Measurements from ENCODE around the gene CBX2. TPM values are rescaled to one million over a fixed set of nuclear protein-coding genes. Genes with fewer than 3 reads are reported as not detected.
"Not testable (repeated sequence)": the region's sequence is repeated elsewhere in the genome, so short reads cannot be mapped to it uniquely, and the experiment has no call there.

Gene CBX2
- total RNA-seq, 2 donors from 2014 or later = 0.95 to 2.1 TPM

- H3K27ac Mint-ChIP-seq = no peak overlapping the region
- peaks cover 27% of the 10 kb centered on the region in 2 donors for H3K27me3 Mint-ChIP-seq
- H3K4me3 Mint-ChIP-seq = no peak overlapping the region
- ATAC-seq (peak in 1 of 2 donors; percentile 34), DNase-seq (ENCODE audit: low spot score) (no peak)
- H3K36me3 Mint-ChIP-seq = no peaks in the 10 kb centered on the region
- no peaks in the 10 kb centered on the region for H3K4me1 Mint-ChIP-seq (ENCODE audit: low read depth in 2 of 2)
- H3K9me3 Mint-ChIP-seq = no peaks in the 10 kb centered on the region
These were observed 8.1 kb upstream of the CBX2 start for GRCh38 chr17:79769570-79770506.

- Mint-ChIP-seq H3K9me3 (no peaks in the 10 kb centered on the region), H3K36me3 (no peaks in the 10 kb centered on the region), H3K4me1 (ENCODE audit: low read depth in 2 of 2) (no peaks in the 10 kb centered on the region), H3K27ac (no peak overlapping the region), H3K4me3 (no peak overlapping the region), H3K27me3 (peaks cover 30 to 40% of the 10 kb centered on the region in 2 donors)
- DNase-seq (ENCODE audit: low spot score) = no peak
- ATAC-seq = no peak
These were observed 6.7 kb upstream of the CBX2 start for GRCh38 chr17:79771276-79771675.

DNA sequence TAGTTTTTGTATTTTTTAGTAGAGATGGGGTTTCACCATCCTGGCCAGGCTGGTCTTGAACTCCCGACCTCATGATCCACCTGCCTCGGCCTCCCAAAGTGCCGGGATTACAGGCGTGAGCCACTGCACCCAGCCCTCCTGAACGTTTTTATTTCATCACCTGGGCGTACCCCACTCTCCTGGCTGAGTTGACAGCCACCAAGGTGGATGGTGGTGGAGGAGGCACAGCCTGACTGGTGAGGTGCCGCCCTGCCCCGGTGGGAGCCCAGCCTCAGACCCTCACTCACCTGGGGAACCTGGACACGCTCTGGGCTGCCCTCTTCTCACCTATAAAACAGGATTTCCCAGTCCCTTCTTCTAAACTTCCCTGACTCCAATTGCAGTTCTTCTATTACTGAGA is 5.2 kb upstream of the CBX2 start:
- not testable (repeated sequence) for DNase-seq (ENCODE audit: low spot score); H3K4me3 Mint-ChIP-seq; H3K9me3 Mint-ChIP-seq; H3K27ac Mint-ChIP-seq; ATAC-seq; H3K36me3 Mint-ChIP-seq; H3K4me1 Mint-ChIP-seq (ENCODE audit: low read depth in 2 of 2)
- peaks cover 35 to 45% of the 10 kb centered on the region in 2 donors for H3K27me3 Mint-ChIP-seq

GRCh38 chr17:79774561-79774975 is 3.4 kb upstream of the CBX2 start:
- Mint-ChIP-seq H3K4me3 (no peak overlapping the region), H3K4me1 (ENCODE audit: low read depth in 2 of 2) (peaks cover 7 to 16% of the 10 kb centered on the region in 2 donors), H3K27me3 (peaks cover 40 to 45% of the 10 kb centered on the region in 2 donors), H3K27ac (no peak overlapping the region), H3K9me3 (no peaks in the 10 kb centered on the region), H3K36me3 (peaks cover 4% of the 10 kb centered on the region)
- ATAC-seq (no peak), DNase-seq (ENCODE audit: low spot score) (no peak)

GRCh38 chr17:79775632-79776031 is 2.3 kb upstream of the CBX2 start:
- H3K36me3 Mint-ChIP-seq = peaks cover 4% of the 10 kb centered on the region

GRCh38 chr17:79776376-79777119 is 1.4 kb upstream of the CBX2 start:
- Mint-ChIP-seq H3K27ac (no peak overlapping the region), H3K9me3 (no peaks in the 10 kb centered on the region), H3K4me1 (ENCODE audit: low read depth in 2 of 2) (peaks cover 7 to 16% of the 10 kb centered on the region in 2 donors), H3K4me3 (peak overlapping the region; percentile 43), H3K27me3 (peaks cover 53 to 57% of the 10 kb centered on the region in 2 donors), H3K36me3 (peaks cover 4% of the 10 kb centered on the region)
- ATAC-seq = no peak
- DNase-seq (ENCODE audit: low spot score) = no peak

More at GRCh38 chr17:79775632-79776031, 2.3 kb upstream of the CBX2 start:
- ATAC-seq (no peak), DNase-seq (ENCODE audit: low spot score) (no peak)
- Mint-ChIP-seq H3K4me3 (no peak overlapping the region), H3K27me3 (peaks cover 44 to 48% of the 10 kb centered on the region in 2 donors), H3K4me1 (ENCODE audit: low read depth in 2 of 2) (peaks cover 7 to 16% of the 10 kb centered on the region in 2 donors), H3K27ac (no peak overlapping the region), H3K9me3 (no peaks in the 10 kb centered on the region)

GRCh38 chr17:79777120-79777893 is 641 bp upstream of the CBX2 start:
- peaks cover 55 to 61% of the 10 kb centered on the region in 2 donors for H3K27me3 Mint-ChIP-seq
- no peak for ATAC-seq
- H3K9me3 Mint-ChIP-seq = no peaks in the 10 kb centered on the region
- peaks cover 7 to 16% of the 10 kb centered on the region in 2 donors for H3K4me1 Mint-ChIP-seq (ENCODE audit: low read depth in 2 of 2)
- peak overlapping the region; percentile 49 for H3K4me3 Mint-ChIP-seq
- peaks cover 4% of the 10 kb centered on the region for H3K36me3 Mint-ChIP-seq
- no peak overlapping the region for H3K27ac Mint-ChIP-seq
- DNase-seq (ENCODE audit: low spot score) = no peak

DNA sequence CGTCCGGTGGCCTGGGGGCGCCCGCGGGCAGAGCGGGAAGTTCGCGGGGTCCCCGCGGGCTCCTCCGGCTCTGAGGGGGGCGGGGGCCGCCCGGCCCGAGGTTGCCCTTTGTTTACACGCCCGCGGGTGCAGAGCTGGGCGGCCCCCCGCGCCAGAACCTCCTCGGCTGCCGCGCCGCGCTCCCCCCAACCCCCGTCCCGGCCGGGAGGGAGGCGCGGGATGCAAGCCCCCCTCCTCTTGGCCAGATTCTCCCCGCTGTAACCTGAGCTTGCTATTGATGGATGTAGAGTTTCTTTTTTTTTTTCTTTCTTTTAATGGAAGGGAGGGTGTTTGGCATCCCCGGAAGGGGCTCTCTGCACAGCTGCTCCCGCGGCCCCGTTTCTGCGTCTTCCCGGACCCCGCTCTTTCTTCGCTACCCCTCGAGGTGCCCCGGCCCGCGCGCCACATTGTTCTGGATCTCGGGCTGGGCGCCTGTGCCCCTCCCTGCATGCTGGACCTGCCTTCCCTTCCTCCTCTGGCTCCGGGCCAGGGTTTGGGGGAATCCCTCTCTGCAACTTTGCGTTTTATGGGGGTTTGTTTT is 646 bp downstream of the CBX2 start:
- Mint-ChIP-seq H3K27ac (no peak overlapping the region), H3K4me3 (peak overlapping the region; percentile 86), H3K9me3 (no peaks in the 10 kb centered on the region), H3K4me1 (ENCODE audit: low read depth in 2 of 2) (peaks cover 7 to 16% of the 10 kb centered on the region in 2 donors), H3K27me3 (peaks cover 58 to 73% of the 10 kb centered on the region in 2 donors), H3K36me3 (peaks cover 4% of the 10 kb centered on the region)
- ATAC-seq = no peak
- DNase-seq (ENCODE audit: low spot score) = no peak

DNA sequence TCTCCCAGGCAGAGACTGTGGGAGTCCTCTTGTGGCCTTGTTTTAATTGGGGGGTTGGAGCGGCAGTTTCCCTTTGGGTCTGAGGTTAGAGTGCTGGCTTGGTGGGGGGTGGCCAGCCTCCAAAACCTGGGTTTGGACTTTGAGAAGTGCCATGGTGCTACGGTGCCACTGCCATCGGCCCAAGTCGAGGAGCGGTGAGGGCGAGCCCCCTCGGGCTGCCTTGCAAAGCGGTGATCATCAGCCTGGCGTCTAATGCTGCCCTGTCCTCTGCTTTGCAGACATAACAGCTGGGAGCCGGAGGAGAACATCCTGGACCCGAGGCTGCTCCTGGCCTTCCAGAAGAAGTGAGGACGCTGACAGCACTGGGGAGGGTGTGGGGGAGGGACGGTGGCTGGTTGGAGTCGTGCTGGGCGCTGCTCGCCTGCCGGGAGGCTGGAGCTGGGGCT is 1.2 kb downstream of the CBX2 start:
- no peaks in the 10 kb centered on the region for H3K9me3 Mint-ChIP-seq
- H3K4me3 Mint-ChIP-seq = peak overlapping the region; percentile 86
- peaks cover 4% of the 10 kb centered on the region for H3K36me3 Mint-ChIP-seq
- H3K27ac Mint-ChIP-seq = no peak overlapping the region
- peaks cover 7 to 16% of the 10 kb centered on the region in 2 donors for H3K4me1 Mint-ChIP-seq (ENCODE audit: low read depth in 2 of 2)
- DNase-seq (ENCODE audit: low spot score) (no peak), ATAC-seq (no peak)
- H3K27me3 Mint-ChIP-seq = peaks cover 56 to 73% of the 10 kb centered on the region in 2 donors

DNA sequence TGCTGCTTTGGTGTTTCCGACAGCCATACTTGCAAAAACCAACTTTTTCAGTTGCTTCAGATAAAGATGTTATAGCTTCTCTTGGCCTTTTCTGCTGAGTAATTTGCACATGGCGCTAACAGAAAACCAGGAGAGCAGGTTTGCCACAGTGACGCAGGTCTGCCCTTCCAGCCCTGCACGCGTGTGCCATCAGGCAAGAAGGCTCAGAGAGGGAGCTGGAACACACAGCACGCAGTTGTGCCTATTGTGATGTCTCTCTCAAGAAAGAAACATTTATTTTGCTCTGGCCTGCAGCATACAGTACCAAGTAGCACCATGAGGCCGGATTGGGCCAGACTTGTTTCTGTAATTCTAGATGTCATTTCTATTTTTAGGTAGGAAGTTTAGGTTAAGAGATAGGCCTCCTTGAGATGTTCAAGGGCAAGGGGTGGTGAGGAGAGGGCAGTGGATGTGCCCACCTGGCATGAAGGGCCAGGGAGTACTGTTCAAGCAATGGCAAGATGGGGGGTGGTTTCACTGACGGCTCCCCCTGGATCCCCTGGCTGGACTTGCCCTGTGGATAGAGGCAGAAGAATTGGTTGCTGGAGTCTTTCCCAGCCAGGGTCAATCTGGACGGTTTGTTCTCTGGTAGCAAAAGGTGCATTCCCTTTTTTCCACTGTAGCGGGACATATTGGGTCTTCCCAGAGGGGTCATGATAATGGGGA is 1.9 kb downstream of the CBX2 start:
- H3K9me3 Mint-ChIP-seq = no peaks in the 10 kb centered on the region
- peaks cover 52 to 69% of the 10 kb centered on the region in 2 donors for H3K27me3 Mint-ChIP-seq
- peaks cover 4% of the 10 kb centered on the region for H3K36me3 Mint-ChIP-seq
- H3K4me3 Mint-ChIP-seq = peak overlapping the region; percentile 86
- peaks cover 7 to 16% of the 10 kb centered on the region in 2 donors for H3K4me1 Mint-ChIP-seq (ENCODE audit: low read depth in 2 of 2)
- ATAC-seq (no peak), DNase-seq (ENCODE audit: low spot score) (no peak)
- no peak overlapping the region for H3K27ac Mint-ChIP-seq

- Mint-ChIP-seq H3K36me3 (peaks cover 4% of the 10 kb centered on the region), H3K27me3 (peaks cover 53 to 57% of the 10 kb centered on the region in 2 donors), H3K4me1 (ENCODE audit: low read depth in 2 of 2) (peaks cover 7 to 16% of the 10 kb centered on the region in 2 donors), H3K27ac (no peak overlapping the region), H3K9me3 (no peaks in the 10 kb centered on the region), H3K4me3 (no peak overlapping the region)
- ATAC-seq (no peak), DNase-seq (ENCODE audit: low spot score) (no peak)
These were observed 3.2 kb downstream of the CBX2 start for GRCh38 chr17:79781012-79781650.
